Measurements from ENCODE around the gene HHAT. TPM values are rescaled to one million over a fixed set of nuclear protein-coding genes. Genes with fewer than 3 reads are reported as not detected.

The HHAT gene
- total and polyA plus RNA-seq, 2 of the 13 experiments (the other 11 are each of a cell fraction or from before 2014, with no cell fraction given) = 2.6 to 4.9 TPM

- WGBS (ENCODE audit: low lambda C conversion rate) = 52% methylated on average over 3 of the region's 3 CpGs
- ATAC-seq (no peak), FAIRE-seq (no peak), DNase-seq (ENCODE audit: low spot score) (no peak)
- H3K4me2 ChIP-seq (ENCODE audit: low read depth, low read length) = no peak overlapping the region
- H3K27me3 ChIP-seq (ENCODE audit: control insufficient read depth in 1 of 2, insufficient read depth in 2 of 2, low read length in 2 of 2) = 0 out of 5 replicates have a peak, but pooled peaks cover 0 to 1% of the 10 kb centered on the region in 2 experiments
- no peaks in the 10 kb centered on the region for H3K36me3 ChIP-seq (replicated peaks in 1 of 2; ENCODE audit: control insufficient read depth in 1 of 2, insufficient read depth in 2 of 2, low read length in 2 of 2)
- H3K4me1 ChIP-seq (ENCODE audit: insufficient read depth, low read length) = no peaks in the 10 kb centered on the region
- POLR2A ChIA-PET = no interaction called here
- H3K27ac ChIP-seq (ENCODE audit: extremely low read length, insufficient read depth, low read length) = no peak overlapping the region
- H3K9ac ChIP-seq (ENCODE audit: insufficient read depth, low read depth, low read length) = no peak overlapping the region
- no peaks in the 10 kb centered on the region for H3K79me2 ChIP-seq (ENCODE audit: insufficient read depth, low read length)
- no peak overlapping the region for H3K4me3 ChIP-seq (replicated peaks in 1 of 3; ENCODE audit: insufficient read depth in 1 of 3, low read depth in 2 of 3, low read length in 3 of 3)
- TF ChIP-seq ETS1 (CRISPR knock-in tag; IDR thresholded peaks at IDR 0.05) (no peak), ZNF800 (CRISPR knock-in tag; IDR thresholded peaks at IDR 0.05) (no peak), ATF6 (CRISPR knock-in tag; conservative IDR thresholded peaks at IDR 0.05) (no peak), ADNP (CRISPR knock-in tag; IDR thresholded peaks at IDR 0.05) (no peak), ZNF598 (CRISPR knock-in tag; IDR thresholded peaks at IDR 0.05; ENCODE audit: borderline replicate concordance) (no peak), ATF5 (CRISPR knock-in tag; IDR thresholded peaks at IDR 0.05; ENCODE audit: low read depth) (no peak)
- no TSS peak for BruUV-seq (replicated peaks)
- in situ Hi-C loops (cut with HindIII; ENCODE audit: extremely low pct_ligation_motif_present, low pct_unique_long_range_greater_than_20kb) = no loop called here
- H4K20me1 ChIP-seq (ENCODE audit: insufficient read depth, low read length) = no peaks in the 10 kb centered on the region
- H2AFZ ChIP-seq (ENCODE audit: low read length) = no peak overlapping the region
- CTCF ChIA-PET (ENCODE audit: low intra/inter-chr PET ratio, low total read pairs) = no interaction called here
- intact Hi-C loops (cut with micrococcal nuclease; ENCODE audit: unreplicated experiment) = no loop called here
- no peaks in the 10 kb centered on the region for H3K9me3 ChIP-seq (ENCODE audit: low read length)
Measured at GRCh38 chr1:210631399-210631798, 302.7 kb downstream of the HHAT start.
